Small intestine (tissue), 7 donors: Measurements from ENCODE around the gene DMBT1. TPM values are rescaled to one million over a fixed set of nuclear protein-coding genes. Genes with fewer than 3 reads are reported as not detected.

ENCODE experiments used
- DNase-seq, 2 donors: peaks; one replicate each; pipeline versions ENCODE4 v3.0.0 to v3.0.0-alpha.2; 2013
- FAIRE-seq: peaks from 2 replicates; lab custom pipeline; 2012; peaks lifted over from hg19 to GRCh38; lab: Jason Lieb, UNC
- H3K27ac ChIP-seq, 3 donors: one replicate each; pipeline ENCODE4 v1.5.1; 2013; ENCODE audit warnings: low read length in 2 of 3, mild to moderate bottlenecking in 2 of 3, control low read depth in 1 of 3, inconsistent platforms in 1 of 3, low read depth in 1 of 3, moderate library complexity in 1 of 3
- H3K27me3 ChIP-seq, 3 donors: one replicate each; pipeline ENCODE4 v1.6.1; 2013; ENCODE audit warnings: low read length in 3 of 3, inconsistent platforms in 1 of 3; ENCODE audit not compliant: control insufficient read depth in 3 of 3, insufficient read depth in 3 of 3
- H3K36me3 ChIP-seq, 3 donors: one replicate each; pipeline ENCODE4 v1.6.1; 2013; ENCODE audit warnings: low read length in 3 of 3, inconsistent platforms in 1 of 3, low read depth in 1 of 3, mild to moderate bottlenecking in 1 of 3, moderate library complexity in 1 of 3; ENCODE audit not compliant: control insufficient read depth in 3 of 3, insufficient read depth in 2 of 3
- H3K4me1 ChIP-seq, 3 donors: one replicate each; pipeline ENCODE4 v1.6.1; 2013; ENCODE audit warnings: low read length in 2 of 3, inconsistent platforms in 1 of 3, low read depth in 1 of 3, mild to moderate bottlenecking in 1 of 3, moderate library complexity in 1 of 3; ENCODE audit not compliant: control insufficient read depth in 3 of 3, insufficient read depth in 2 of 3
- H3K4me3 ChIP-seq, 3 donors: one replicate each; pipeline ENCODE4 v1.5.1; 2013; ENCODE audit warnings: low read length in 3 of 3, control low read depth in 1 of 3, inconsistent platforms in 1 of 3, low read depth in 1 of 3, mild to moderate bottlenecking in 1 of 3, moderate library complexity in 1 of 3
- H3K9me3 ChIP-seq, 2 donors: one replicate each; pipeline ENCODE4 v1.6.1; 2013; ENCODE audit warnings: low read depth in 1 of 2, low read length in 1 of 2; ENCODE audit not compliant: control insufficient read depth in 2 of 2, insufficient read depth in 1 of 2
- WGBS, 3 donors: extraction: QIAGEN DNeasy Blood & Tissue Kit; methylation state at CpG; one replicate each; pipeline ENCODE4 v1.1.7; 2013; 5-methylcytosine and 5-hydroxymethylcytosine counted together
- polyA plus RNA-seq, 4 donors: library from polyadenylated mRNA; stranded (reverse) in 3 of 4; unstranded in 1 of 4; fragments of 200-250 nt in 3 of 4; fragments of 120-200 nt in 1 of 4; gene quantifications; one replicate each; pipeline versions ENCODE4 v1.2.1 to v1.2.3, GENCODE V29; 2013
- donor health status: healthy with polysubstance abuse.
- donor health status: control.
- donor health status: control.
- donor health status: Bipolar disorder and iron deficiency.
- donor health status: healthy.

The DMBT1 gene
- polyA plus RNA-seq, 4 donors, result 10.5 to 2,003 (median 65.4) TPM

GRCh38 chr10:122663516-122664130 is 103.1 kb downstream of the DMBT1 start:
- Histone ChIP-seq H3K36me3 (no peaks in the 10 kb centered on the region), H3K4me1 (no peaks in the 10 kb centered on the region), H3K27me3 (no peaks in the 10 kb centered on the region), H3K27ac (no peak overlapping the region), H3K9me3 (no peaks in the 10 kb centered on the region), H3K4me3 (no peak overlapping the region)
- no peak for DNase-seq
- WGBS, 3 donors, result 77 to 94% (median 89%) methylated on average over 5 of the region's 5 CpGs
- FAIRE-seq, result no peak

- H3K27ac ChIP-seq, result no peak overlapping the region
- DNase-seq (no peak), FAIRE-seq (no peak)
- H3K4me1 ChIP-seq, result no peaks in the 10 kb centered on the region
- 80 to 85% (median 81%) methylated on average over 8 of the region's 8 CpGs for WGBS, 3 donors
- H3K27me3 ChIP-seq, result no peaks in the 10 kb centered on the region
- H3K9me3 ChIP-seq, result no peaks in the 10 kb centered on the region
- no peaks in the 10 kb centered on the region for H3K36me3 ChIP-seq
- H3K4me3 ChIP-seq, result no peak overlapping the region
Observed at GRCh38 chr10:122664501-122664900, 103.9 kb downstream of the DMBT1 start.

- Histone ChIP-seq H3K9me3 (no peaks in the 10 kb centered on the region), H3K4me3 (no peak overlapping the region), H3K27ac (no peak overlapping the region), H3K27me3 (no peaks in the 10 kb centered on the region), H3K4me1 (no peaks in the 10 kb centered on the region), H3K36me3 (no peaks in the 10 kb centered on the region)
- DNase-seq (no peak), FAIRE-seq (no peak)
- WGBS, 3 donors, result 68 to 84% (median 81%) methylated on average over 7 of the region's 7 CpGs
Observed at GRCh38 chr10:122665329-122665860, 104.8 kb downstream of the DMBT1 start.

DNA sequence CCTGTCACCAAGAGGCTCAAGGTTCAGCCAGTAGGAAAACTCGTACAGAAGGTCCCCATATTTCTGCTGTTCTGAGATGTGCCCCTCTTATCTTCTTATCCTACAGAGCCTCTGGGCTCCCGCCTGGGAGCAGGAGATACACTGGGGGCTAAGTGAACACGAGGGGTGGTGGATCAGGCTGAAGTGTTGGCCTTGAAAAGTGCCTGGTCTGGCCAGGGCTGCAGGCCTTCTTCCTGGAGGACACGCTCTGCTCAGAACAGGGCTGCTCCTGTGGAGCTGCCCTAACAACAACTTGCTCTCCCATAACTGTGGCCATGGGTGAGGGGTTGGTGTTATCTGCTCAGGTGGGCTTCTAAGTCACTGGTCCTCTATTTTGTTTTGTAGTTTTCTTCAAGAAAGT is 105.4 kb downstream of the DMBT1 start:
- H3K27ac ChIP-seq, result no peak overlapping the region
- no peaks in the 10 kb centered on the region for H3K9me3 ChIP-seq
- no peaks in the 10 kb centered on the region for H3K27me3 ChIP-seq
- H3K4me1 ChIP-seq, result no peaks in the 10 kb centered on the region
- no peaks in the 10 kb centered on the region for H3K36me3 ChIP-seq
- no peak for DNase-seq
- no peak for FAIRE-seq
- H3K4me3 ChIP-seq, result no peak overlapping the region
- WGBS, 3 donors, result 68 to 70% (median 70%) methylated on average over 4 of the region's 4 CpGs

GRCh38 chr10:122669045-122669444 is 108.5 kb downstream of the DMBT1 start:
- no peak overlapping the region for H3K4me3 ChIP-seq
- DNase-seq (no peak), FAIRE-seq (no peak)
- no peaks in the 10 kb centered on the region for H3K9me3 ChIP-seq
- no peaks in the 10 kb centered on the region for H3K27me3 ChIP-seq
- WGBS, 3 donors, result 93 to 98% (median 98%) methylated on average over 2 of the region's 2 CpGs
- no peak overlapping the region for H3K27ac ChIP-seq
- no peaks in the 10 kb centered on the region for H3K36me3 ChIP-seq
- H3K4me1 ChIP-seq, result no peaks in the 10 kb centered on the region

GRCh38 chr10:122669842-122670241 is 109.3 kb downstream of the DMBT1 start:
- WGBS, 3 donors, result 67 to 73% (median 68%) methylated on average over 2 of the region's 2 CpGs
- no peaks in the 10 kb centered on the region for H3K9me3 ChIP-seq
- H3K27me3 ChIP-seq, result no peaks in the 10 kb centered on the region
- H3K36me3 ChIP-seq, result no peaks in the 10 kb centered on the region
- DNase-seq, result no peak
- no peak for FAIRE-seq
- no peak overlapping the region for H3K4me3 ChIP-seq
- H3K27ac ChIP-seq, result no peak overlapping the region
- no peaks in the 10 kb centered on the region for H3K4me1 ChIP-seq

DNA sequence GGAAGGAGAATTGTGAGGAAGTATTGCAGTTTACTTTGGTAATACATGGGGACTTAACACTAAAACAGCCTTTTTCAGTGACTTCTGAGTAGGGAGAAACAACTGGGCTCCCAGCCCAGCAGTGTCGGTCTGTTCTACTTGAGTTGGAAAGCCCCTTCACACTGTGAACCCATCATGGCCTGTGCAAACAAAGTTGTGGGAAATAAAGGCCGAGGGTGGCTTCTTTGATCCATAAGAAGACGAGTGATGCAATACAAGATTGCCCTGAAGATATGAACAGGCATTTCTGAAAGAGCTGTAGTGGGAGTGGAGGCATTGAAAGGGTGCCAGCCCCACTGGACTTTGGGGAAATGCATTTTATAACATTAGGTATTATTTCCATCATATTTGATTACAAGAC is 110.8 kb downstream of the DMBT1 start:
- Histone ChIP-seq H3K4me3 (no peak overlapping the region), H3K27ac (no peak overlapping the region), H3K4me1 (no peaks in the 10 kb centered on the region), H3K9me3 (no peaks in the 10 kb centered on the region), H3K36me3 (no peaks in the 10 kb centered on the region), H3K27me3 (peaks cover 0 to 4% (median 0%) of the 10 kb centered on the region in 3 donors)
- 16 to 35% (median 17%) methylated on average over 3 of the region's 3 CpGs for WGBS, 3 donors
- DNase-seq (no peak), FAIRE-seq (no peak)

GRCh38 chr10:122672655-122673054 is 112.1 kb downstream of the DMBT1 start:
- Histone ChIP-seq H3K36me3 (no peaks in the 10 kb centered on the region), H3K27ac (no peak overlapping the region), H3K4me1 (no peaks in the 10 kb centered on the region), H3K27me3 (peaks cover 0 to 4% (median 2%) of the 10 kb centered on the region in 3 donors), H3K9me3 (no peaks in the 10 kb centered on the region), H3K4me3 (no peak overlapping the region)
- WGBS, 3 donors, result 89 to 95% (median 94%) methylated on average over 4 of the region's 4 CpGs
- FAIRE-seq (no peak), DNase-seq (no peak)

- Histone ChIP-seq H3K4me1 (no peaks in the 10 kb centered on the region), H3K27me3 (peaks cover 0 to 4% (median 3%) of the 10 kb centered on the region in 3 donors), H3K27ac (no peak overlapping the region), H3K4me3 (no peak overlapping the region), H3K36me3 (no peaks in the 10 kb centered on the region), H3K9me3 (no peaks in the 10 kb centered on the region)
- DNase-seq (no peak), FAIRE-seq (no peak)
- WGBS, 3 donors, result 66 to 81% (median 66%) methylated on average over 6 of the region's 6 CpGs
Observed at GRCh38 chr10:122673269-122673668, 112.7 kb downstream of the DMBT1 start.
